Measurements from ENCODE around the gene GTF2I. TPM values are rescaled to one million over a fixed set of nuclear protein-coding genes. Genes with fewer than 3 reads are reported as not detected.
A peak's percentile ranks its signal among the peaks of the same experiment; 100 is the strongest.
"Not testable (repeated sequence)": the region's sequence is repeated elsewhere in the genome, so short reads cannot be mapped to it uniquely, and the experiment has no call there.

The GTF2I gene
- total and polyA plus RNA-seq, 9 donors, result 101 to 171 (median 143) TPM

GRCh38 chr7:74772093-74772492, 114.6 kb downstream of the GTF2I start:
- H3K36me3 ChIP-seq (ENCODE audit: control insufficient read depth, insufficient read depth, low read length); H3K9me3 ChIP-seq (replicated peaks; ENCODE audit: control insufficient read depth, low read depth, low read length); H3K4me3 ChIP-seq (ENCODE audit: low read length); DNase-seq; H3K27ac ChIP-seq (ENCODE audit: low read length); H3K27me3 ChIP-seq (ENCODE audit: control insufficient read depth, insufficient read depth, low read length); H3K4me1 ChIP-seq (ENCODE audit: control insufficient read depth, insufficient read depth, low read length): not testable (repeated sequence)
- 93% methylated on average over 3 of the region's 6 CpGs for WGBS (ENCODE audit: insufficient coverage)

- not testable (repeated sequence) for H3K27me3 ChIP-seq (ENCODE audit: control insufficient read depth, insufficient read depth, low read length); H3K4me1 ChIP-seq (ENCODE audit: control insufficient read depth, insufficient read depth, low read length); H3K4me3 ChIP-seq (ENCODE audit: low read length); H3K36me3 ChIP-seq (ENCODE audit: control insufficient read depth, insufficient read depth, low read length); H3K27ac ChIP-seq (ENCODE audit: low read length); H3K9me3 ChIP-seq (replicated peaks; ENCODE audit: control insufficient read depth, low read depth, low read length); DNase-seq
- no CpG with 5 or more reads among the region's 21 CpGs for WGBS (ENCODE audit: insufficient coverage)
Measured at GRCh38 chr7:74773760-74774750, 116.5 kb downstream of the GTF2I start, which contains the start of gene NCF1. Gene NCF1 (plus strand): TSS chr7:74774011. CDS start chr7:74774032, 21 bp downstream.

GRCh38 chr7:74775111-74775510, 117.6 kb downstream of the GTF2I start:
- not testable (repeated sequence) for H3K9me3 ChIP-seq (replicated peaks; ENCODE audit: control insufficient read depth, low read depth, low read length); DNase-seq; H3K4me3 ChIP-seq (ENCODE audit: low read length); H3K27me3 ChIP-seq (ENCODE audit: control insufficient read depth, insufficient read depth, low read length); H3K27ac ChIP-seq (ENCODE audit: low read length); H3K4me1 ChIP-seq (ENCODE audit: control insufficient read depth, insufficient read depth, low read length); H3K36me3 ChIP-seq (ENCODE audit: control insufficient read depth, insufficient read depth, low read length)
- no CpG with 5 or more reads among the region's 6 CpGs for WGBS (ENCODE audit: insufficient coverage)

GRCh38 chr7:74779053-74779452, 121.5 kb downstream of the GTF2I start:
- not testable (repeated sequence) for H3K36me3 ChIP-seq (ENCODE audit: control insufficient read depth, insufficient read depth, low read length); H3K4me3 ChIP-seq (ENCODE audit: low read length); DNase-seq; H3K27ac ChIP-seq (ENCODE audit: low read length); H3K27me3 ChIP-seq (ENCODE audit: control insufficient read depth, insufficient read depth, low read length); H3K4me1 ChIP-seq (ENCODE audit: control insufficient read depth, insufficient read depth, low read length); H3K9me3 ChIP-seq (replicated peaks; ENCODE audit: control insufficient read depth, low read depth, low read length)
- no CpG with 5 or more reads among the region's 17 CpGs for WGBS (ENCODE audit: insufficient coverage)

GRCh38 chr7:74781746-74782145, 124.2 kb downstream of the GTF2I start:
- DNase-seq; H3K36me3 ChIP-seq (ENCODE audit: control insufficient read depth, insufficient read depth, low read length); H3K27me3 ChIP-seq (ENCODE audit: control insufficient read depth, insufficient read depth, low read length); H3K9me3 ChIP-seq (replicated peaks; ENCODE audit: control insufficient read depth, low read depth, low read length); H3K4me1 ChIP-seq (ENCODE audit: control insufficient read depth, insufficient read depth, low read length); H3K4me3 ChIP-seq (ENCODE audit: low read length); H3K27ac ChIP-seq (ENCODE audit: low read length): not testable (repeated sequence)
- WGBS (ENCODE audit: insufficient coverage), result no CpG with 5 or more reads among the region's 6 CpGs

GRCh38 chr7:74783595-74783994, 126.1 kb downstream of the GTF2I start:
- DNase-seq; H3K9me3 ChIP-seq (replicated peaks; ENCODE audit: control insufficient read depth, low read depth, low read length); H3K36me3 ChIP-seq (ENCODE audit: control insufficient read depth, insufficient read depth, low read length); H3K27ac ChIP-seq (ENCODE audit: low read length); H3K4me1 ChIP-seq (ENCODE audit: control insufficient read depth, insufficient read depth, low read length); H3K4me3 ChIP-seq (ENCODE audit: low read length); H3K27me3 ChIP-seq (ENCODE audit: control insufficient read depth, insufficient read depth, low read length): not testable (repeated sequence)
- 100% methylated on average over 1 of the region's 5 CpGs for WGBS (ENCODE audit: insufficient coverage)

- H3K4me3 ChIP-seq (ENCODE audit: low read length); H3K27ac ChIP-seq (ENCODE audit: low read length); H3K4me1 ChIP-seq (ENCODE audit: control insufficient read depth, insufficient read depth, low read length); H3K27me3 ChIP-seq (ENCODE audit: control insufficient read depth, insufficient read depth, low read length); H3K9me3 ChIP-seq (replicated peaks; ENCODE audit: control insufficient read depth, low read depth, low read length); H3K36me3 ChIP-seq (ENCODE audit: control insufficient read depth, insufficient read depth, low read length): not testable (repeated sequence)
- WGBS (ENCODE audit: insufficient coverage), result 3% methylated on average over 10 of the region's 82 CpGs
- peak; percentile 88 for DNase-seq
Measured at GRCh38 chr7:74788369-74789150, 131.0 kb downstream of the GTF2I start.

GRCh38 chr7:74789200-74789736, 131.8 kb downstream of the GTF2I start:
- H3K4me1 ChIP-seq (ENCODE audit: control insufficient read depth, insufficient read depth, low read length); H3K27me3 ChIP-seq (ENCODE audit: control insufficient read depth, insufficient read depth, low read length); H3K4me3 ChIP-seq (ENCODE audit: low read length); H3K9me3 ChIP-seq (replicated peaks; ENCODE audit: control insufficient read depth, low read depth, low read length); DNase-seq; H3K27ac ChIP-seq (ENCODE audit: low read length); H3K36me3 ChIP-seq (ENCODE audit: control insufficient read depth, insufficient read depth, low read length): not testable (repeated sequence)
- WGBS (ENCODE audit: insufficient coverage), result no CpG with 5 or more reads among the region's 24 CpGs

GRCh38 chr7:74797848-74798622, 140.5 kb downstream of the GTF2I start:
- H3K36me3 ChIP-seq (ENCODE audit: control insufficient read depth, insufficient read depth, low read length); DNase-seq; H3K4me3 ChIP-seq (ENCODE audit: low read length); H3K9me3 ChIP-seq (replicated peaks; ENCODE audit: control insufficient read depth, low read depth, low read length); H3K27ac ChIP-seq (ENCODE audit: low read length); H3K4me1 ChIP-seq (ENCODE audit: control insufficient read depth, insufficient read depth, low read length); H3K27me3 ChIP-seq (ENCODE audit: control insufficient read depth, insufficient read depth, low read length): not testable (repeated sequence)
- WGBS (ENCODE audit: insufficient coverage), result no CpG with 5 or more reads among the region's 27 CpGs
